ENCODE results near the gene TK2.

Gene TK2

GRCh38 chr16:66458292-66458691 lies 91.6 kb downstream of the TK2 start:
- Histone ChIP-seq H3K36me3 (ENCODE audit: insufficient read depth, low read length) (no peaks in the 10 kb centered on the region), H3K4me3 (ENCODE audit: low read length) (no peak overlapping the region), H3K9me3 (ENCODE audit: low read length) (no peaks in the 10 kb centered on the region), H3K4me1 (ENCODE audit: insufficient read depth, low read length) (no peaks in the 10 kb centered on the region), H2AFZ (ENCODE audit: low read depth, low read length) (no peak overlapping the region), H3K27me3 (ENCODE audit: insufficient read depth, low read length) (no peaks in the 10 kb centered on the region)
